ENCODE results near the gene MGMT. TPM values are rescaled to one million over a fixed set of nuclear protein-coding genes. Genes with fewer than 3 reads are reported as not detected.

The MGMT gene
- total and polyA plus RNA-seq, 8 donors, result 1.2 to 37.8 (median 21.3) TPM

DNA sequence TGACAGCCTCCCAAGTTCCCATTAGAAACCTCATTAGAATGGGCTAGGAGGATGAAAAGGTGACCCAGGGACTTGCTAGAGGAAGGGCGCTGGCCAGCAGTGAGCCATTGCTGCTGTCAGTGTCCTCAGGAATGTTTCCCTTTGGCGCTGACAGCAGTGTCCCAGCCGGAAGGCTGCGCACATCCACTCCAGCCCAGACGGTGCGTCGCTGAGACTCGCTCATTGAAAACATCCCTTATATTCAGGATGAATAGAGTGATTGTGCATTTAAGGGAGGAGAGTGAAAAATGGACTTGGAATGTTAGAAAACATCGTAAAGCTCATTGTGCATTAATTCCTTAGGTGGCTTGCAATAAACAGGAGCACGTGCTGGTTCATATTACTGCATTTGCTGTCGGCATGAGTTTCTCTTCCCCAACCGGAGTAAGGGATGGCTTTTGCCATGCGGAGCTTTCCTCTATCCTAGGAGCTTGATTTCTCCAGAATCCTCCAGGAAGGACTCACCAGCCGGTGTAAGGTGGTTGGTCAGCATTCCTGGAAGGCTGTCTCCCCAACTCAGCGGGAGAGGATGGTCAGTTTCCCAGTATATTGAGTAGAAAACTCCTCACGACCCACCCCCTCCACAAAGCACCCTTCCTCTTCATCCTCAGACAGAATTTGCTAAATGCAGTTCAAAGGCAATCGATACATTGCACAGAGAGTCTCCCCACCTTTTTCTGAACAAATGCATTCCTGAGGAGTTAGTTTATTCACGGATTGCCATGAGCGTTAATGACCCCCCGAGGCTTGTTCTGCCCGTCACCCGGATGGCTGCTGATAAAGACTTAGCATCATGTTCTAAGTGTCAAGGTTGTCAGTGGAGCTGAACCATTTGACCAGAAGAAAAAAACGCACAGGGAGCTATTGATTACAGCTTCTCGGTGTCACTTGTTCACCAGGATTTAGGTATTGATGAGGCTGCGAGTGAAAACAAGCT is 295.2 kb downstream of the MGMT start:
- intact Hi-C loops (cut with DNase I; ENCODE audit: low total_unique reads), result no loop called here
- Histone ChIP-seq H3K4me1 (peaks cover 0 to 6% (median 0%) of the 10 kb centered on the region in 4 donors), H3K36me3 (peaks cover 10 to 43% (median 33%) of the 10 kb centered on the region in 4 donors), H3K27ac (no peak overlapping the region), H3K4me3 (no peak overlapping the region), H3K9me3 (no peaks in the 10 kb centered on the region), H3K27me3 (no peaks in the 10 kb centered on the region)
- whole genome bisulfite sequencing, 5 donors, result 86 to 89% (median 87%) methylated on average over 25 of the region's 25 CpGs
- no peak for TF ChIP-seq POLR2AphosphoS5 (IDR thresholded peaks at IDR 0.05)
- TF ChIP-seq, protein P1, sequence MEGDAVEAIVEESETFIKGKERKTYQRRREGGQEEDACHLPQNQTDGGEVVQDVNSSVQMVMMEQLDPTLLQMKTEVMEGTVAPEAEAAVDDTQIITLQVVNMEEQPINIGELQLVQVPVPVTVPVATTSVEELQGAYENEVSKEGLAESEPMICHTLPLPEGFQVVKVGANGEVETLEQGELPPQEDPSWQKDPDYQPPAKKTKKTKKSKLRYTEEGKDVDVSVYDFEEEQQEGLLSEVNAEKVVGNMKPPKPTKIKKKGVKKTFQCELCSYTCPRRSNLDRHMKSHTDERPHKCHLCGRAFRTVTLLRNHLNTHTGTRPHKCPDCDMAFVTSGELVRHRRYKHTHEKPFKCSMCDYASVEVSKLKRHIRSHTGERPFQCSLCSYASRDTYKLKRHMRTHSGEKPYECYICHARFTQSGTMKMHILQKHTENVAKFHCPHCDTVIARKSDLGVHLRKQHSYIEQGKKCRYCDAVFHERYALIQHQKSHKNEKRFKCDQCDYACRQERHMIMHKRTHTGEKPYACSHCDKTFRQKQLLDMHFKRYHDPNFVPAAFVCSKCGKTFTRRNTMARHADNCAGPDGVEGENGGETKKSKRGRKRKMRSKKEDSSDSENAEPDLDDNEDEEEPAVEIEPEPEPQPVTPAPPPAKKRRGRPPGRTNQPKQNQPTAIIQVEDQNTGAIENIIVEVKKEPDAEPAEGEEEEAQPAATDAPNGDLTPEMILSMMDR (IDR thresholded peaks at IDR 0.05), result no peak
- TF ChIP-seq POLR2A (IDR thresholded peaks at IDR 0.05), result no peak
- no peak for TF ChIP-seq EP300 (IDR thresholded peaks at IDR 0.05)
- peak in 1 of 2 donors; percentile 24 for DNase-seq

DNA sequence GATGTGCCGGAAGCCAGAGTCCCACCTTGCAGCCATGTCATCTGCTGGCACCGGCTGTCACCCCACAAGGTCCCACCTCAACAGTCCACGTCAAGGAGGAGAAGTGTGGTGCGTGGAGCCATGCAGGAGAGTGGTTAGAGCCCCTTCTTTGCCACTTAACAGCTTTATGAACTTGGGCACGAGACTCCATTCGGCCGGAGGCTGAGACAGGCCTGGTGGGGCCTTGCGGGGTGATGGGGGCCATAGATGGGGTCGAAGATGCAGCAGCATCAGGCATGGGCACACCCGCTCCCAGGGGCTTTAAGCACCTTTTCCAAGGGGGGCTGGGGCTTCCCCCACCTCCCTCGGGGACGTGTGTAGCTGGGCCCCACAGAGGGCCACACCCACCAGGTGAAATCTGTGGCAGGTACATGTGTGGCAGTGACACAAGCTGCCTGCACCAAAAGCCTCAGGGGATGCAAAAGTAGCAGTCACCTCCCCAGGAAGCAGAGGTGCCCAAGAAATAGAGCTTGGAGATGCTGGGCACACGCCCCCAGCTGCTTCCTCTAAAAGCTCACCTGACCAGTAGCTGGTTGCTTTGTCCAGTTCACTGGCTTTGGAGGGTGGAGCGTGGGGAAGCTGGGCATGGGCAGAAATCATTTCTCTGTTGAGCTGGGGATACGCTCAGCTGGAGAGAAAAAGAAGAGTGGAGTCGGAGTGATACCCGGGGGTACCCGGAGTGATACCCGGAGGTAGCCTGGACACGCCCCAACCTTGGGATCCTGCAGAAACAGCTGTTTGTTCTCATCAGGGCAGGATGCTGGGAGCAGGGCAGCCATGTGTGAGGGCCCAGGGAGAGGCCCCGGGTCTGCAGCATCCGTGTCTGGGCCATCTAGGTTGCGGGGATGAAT is 297.2 kb downstream of the MGMT start:
- Histone ChIP-seq H3K4me1 (no peaks in the 10 kb centered on the region), H3K36me3 (peaks cover 14 to 60% (median 41%) of the 10 kb centered on the region in 4 donors), H3K4me3 (no peak overlapping the region), H3K9me3 (no peaks in the 10 kb centered on the region), H3K27me3 (no peaks in the 10 kb centered on the region), H3K27ac (no peak overlapping the region)
- DNase-seq, result peak in 1 of 2 donors; percentile 9
- WGBS, 5 donors, result 90 to 93% (median 91%) methylated on average over 21 to 23 of the region's 23 CpGs
- no peak for TF ChIP-seq POLR2A (IDR thresholded peaks at IDR 0.05)
- TF ChIP-seq, protein P1 (IDR thresholded peaks at IDR 0.05), result no peak
- no peak for TF ChIP-seq EP300 (IDR thresholded peaks at IDR 0.05)
- TF ChIP-seq POLR2AphosphoS5 (IDR thresholded peaks at IDR 0.05), result no peak
- intact Hi-C loops (cut with DNase I; ENCODE audit: low total_unique reads), result no loop called here

DNA sequence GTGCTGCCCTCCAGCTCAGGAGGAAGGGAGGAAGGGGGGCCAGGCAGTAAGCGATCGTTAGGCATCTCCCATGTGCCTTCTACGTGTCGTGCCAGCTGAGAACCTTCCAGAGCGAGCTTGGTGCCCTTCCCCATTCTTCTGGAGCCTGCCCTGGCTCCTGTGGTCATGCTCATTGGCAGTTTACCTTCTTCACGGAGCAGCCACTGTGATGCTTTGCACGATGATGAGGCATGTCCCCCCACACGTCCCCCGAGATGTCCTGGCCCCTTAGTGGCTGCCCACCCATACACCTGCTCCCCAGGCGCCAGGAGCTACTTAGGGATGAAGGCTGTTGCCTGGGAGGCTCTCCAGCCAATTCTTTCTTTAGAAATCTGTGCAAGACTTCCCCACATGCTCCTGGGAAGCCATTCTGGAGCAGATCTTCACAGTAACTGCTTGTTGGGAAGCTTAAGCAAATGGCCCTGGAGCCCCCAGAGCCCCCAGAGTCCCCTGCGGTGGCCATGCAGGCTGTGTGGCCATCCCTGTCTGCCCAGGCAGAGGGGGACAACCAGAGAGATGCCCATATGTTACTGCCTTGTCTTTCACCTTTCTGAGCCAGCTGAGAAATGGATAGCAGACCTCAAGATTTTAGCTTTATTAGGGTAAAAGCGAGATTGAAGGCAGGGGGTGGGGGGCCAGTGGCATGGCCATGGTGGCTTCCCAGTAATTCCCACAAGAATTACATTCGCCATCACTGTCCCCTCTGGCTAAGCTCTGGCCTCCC is 298.0 kb downstream of the MGMT start:
- H3K36me3 ChIP-seq, result peaks cover 10 to 60% (median 38%) of the 10 kb centered on the region in 4 donors
- no peaks in the 10 kb centered on the region for H3K4me1 ChIP-seq
- 90 to 96% (median 92%) methylated on average over 12 to 13 of the region's 13 CpGs for WGBS, 5 donors
- TF ChIP-seq POLR2AphosphoS5 (IDR thresholded peaks at IDR 0.05), result no peak
- TF ChIP-seq, protein P1 (IDR thresholded peaks at IDR 0.05), result no peak
- TF ChIP-seq EP300 (IDR thresholded peaks at IDR 0.05), result no peak
- no peak for TF ChIP-seq POLR2A (IDR thresholded peaks at IDR 0.05)
- no peak overlapping the region for H3K4me3 ChIP-seq
- intact Hi-C loops (cut with DNase I; ENCODE audit: low total_unique reads), result no loop called here
- H3K27me3 ChIP-seq, result no peaks in the 10 kb centered on the region
- peak in 1 of 2 donors; percentile 20 for DNase-seq
- no peak overlapping the region for H3K27ac ChIP-seq
- no peaks in the 10 kb centered on the region for H3K9me3 ChIP-seq
